COLO829 (cell line): ENCODE measurements around the gene CYLD.

Experiments
- DNase-seq: peaks from one replicate; pipeline ENCODE4 v3.0.0; 2012; ENCODE audit warnings: low spot score

CYLD gene

DNA sequence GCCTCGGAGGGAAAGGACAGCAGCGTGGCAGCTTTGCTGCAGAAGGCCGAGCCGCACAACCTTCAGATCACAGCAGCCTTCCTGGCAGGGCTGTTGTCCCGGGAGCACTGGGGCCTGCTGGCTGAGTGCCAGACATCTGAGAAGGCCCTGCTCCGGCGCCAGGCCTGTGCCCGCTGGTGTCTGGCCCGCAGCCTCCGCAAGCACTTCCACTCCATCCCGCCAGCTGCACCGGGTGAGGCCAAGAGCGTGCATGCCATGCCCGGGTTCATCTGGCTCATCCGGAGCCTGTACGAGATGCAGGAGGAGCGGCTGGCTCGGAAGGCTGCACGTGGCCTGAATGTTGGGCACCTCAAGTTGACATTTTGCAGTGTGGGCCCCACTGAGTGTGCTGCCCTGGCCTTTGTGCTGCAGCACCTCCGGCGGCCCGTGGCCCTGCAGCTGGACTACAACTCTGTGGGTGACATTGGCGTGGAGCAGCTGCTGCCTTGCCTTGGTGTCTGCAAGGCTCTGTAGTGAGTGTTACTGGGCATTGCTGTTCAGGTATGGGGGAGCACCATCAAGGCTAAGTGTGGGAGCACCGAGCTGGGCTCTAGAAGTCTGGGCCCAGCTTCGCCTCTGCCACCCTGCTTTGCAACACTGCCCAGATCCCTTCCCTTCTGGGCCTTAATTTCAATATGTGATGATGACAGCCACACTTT, 29.9 kb upstream of the CYLD start:
- no peak for DNase-seq

GRCh38 chr16:50712560-50712898, 29.4 kb upstream of the CYLD start:
- DNase-seq, result no peak

GRCh38 chr16:50712956-50713355, 28.9 kb upstream of the CYLD start:
- DNase-seq, result no peak

DNA sequence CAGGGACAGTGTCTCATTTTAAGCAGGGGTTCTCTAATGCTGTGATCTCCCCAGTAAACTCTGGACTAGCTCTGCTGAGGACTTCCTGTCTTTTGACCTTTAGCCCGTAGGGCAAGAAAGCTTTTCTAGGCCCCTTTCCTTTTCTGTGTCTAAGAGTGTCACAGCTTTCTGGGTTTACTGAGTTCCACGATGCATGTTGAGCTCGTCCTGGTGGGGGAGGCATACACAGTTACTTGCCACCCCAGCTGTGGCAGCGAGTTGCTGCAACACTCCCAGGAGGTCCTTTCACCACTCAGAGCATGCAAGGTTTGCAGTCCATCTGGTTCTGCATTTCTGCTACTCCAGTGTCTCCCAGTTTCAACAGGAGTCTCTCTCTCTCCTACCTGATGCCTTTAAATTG, 24.8 kb upstream of the CYLD start:
- no peak for DNase-seq

- no peak for DNase-seq
Measured at GRCh38 chr16:50717494-50717893, 24.4 kb upstream of the CYLD start.

DNA sequence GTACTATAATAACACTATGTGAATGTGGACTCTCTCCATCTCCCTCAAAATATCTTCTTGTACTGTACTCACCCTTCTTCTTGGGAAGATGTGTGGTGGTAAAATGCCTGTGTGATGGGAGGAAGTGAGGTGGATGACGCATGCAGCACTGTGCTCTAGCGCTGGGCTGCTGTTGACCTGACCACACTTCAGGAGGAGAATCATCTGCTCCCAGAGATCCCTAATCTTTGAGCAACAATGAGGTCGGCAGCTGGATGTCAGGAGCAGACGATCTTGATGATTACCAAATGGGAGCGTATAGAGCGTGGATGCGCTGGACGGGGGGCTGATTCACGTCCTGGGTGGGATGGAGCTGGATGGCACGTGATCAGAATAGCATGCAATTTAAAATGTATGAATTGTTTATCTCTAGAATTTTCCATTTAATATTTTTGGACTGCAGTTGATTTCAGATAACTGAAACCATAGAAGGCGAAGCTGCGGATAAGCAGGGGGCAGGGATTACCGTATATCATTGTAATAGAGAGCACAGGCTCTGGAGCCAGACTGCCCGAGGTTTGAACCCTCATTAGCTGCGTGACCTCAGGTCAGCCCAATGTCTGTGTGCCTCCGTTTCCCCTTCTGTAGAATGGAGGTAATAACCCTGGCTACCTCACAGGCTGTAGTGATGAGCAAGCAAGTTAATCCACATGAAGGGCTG, 23.7 kb upstream of the CYLD start:
- no peak for DNase-seq

DNA sequence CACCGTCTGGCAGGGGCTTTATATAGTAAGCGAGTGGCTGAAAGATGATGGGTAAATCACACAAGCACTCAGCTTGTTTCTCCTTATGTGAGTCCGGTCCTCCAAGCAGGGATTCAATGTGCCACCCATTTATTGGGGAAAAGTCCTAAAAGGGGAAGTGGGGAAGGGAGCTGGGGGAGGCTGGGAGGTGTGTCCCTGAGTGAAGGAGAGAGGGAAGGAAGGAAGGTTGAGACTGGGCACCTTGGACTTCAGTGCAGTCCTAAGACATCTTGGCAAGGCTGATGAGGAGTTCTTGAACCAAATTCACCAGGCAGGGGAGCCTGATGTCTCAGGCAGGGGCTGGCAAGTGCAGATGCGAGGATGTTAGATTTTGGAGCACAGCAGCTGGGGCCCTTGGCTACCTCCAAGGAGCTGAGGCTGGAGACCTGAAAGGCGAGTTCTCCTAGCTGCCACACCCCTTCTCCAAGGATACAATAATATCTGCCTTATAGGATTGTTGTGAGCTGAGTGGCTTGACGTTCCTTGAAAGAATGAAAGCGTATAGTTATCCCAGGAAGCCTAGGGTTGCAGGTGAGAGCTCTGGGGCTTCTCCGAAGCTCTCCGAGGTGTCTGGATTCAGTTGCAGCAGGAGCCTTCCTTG, 23.0 kb upstream of the CYLD start:
- DNase-seq, result no peak

DNA sequence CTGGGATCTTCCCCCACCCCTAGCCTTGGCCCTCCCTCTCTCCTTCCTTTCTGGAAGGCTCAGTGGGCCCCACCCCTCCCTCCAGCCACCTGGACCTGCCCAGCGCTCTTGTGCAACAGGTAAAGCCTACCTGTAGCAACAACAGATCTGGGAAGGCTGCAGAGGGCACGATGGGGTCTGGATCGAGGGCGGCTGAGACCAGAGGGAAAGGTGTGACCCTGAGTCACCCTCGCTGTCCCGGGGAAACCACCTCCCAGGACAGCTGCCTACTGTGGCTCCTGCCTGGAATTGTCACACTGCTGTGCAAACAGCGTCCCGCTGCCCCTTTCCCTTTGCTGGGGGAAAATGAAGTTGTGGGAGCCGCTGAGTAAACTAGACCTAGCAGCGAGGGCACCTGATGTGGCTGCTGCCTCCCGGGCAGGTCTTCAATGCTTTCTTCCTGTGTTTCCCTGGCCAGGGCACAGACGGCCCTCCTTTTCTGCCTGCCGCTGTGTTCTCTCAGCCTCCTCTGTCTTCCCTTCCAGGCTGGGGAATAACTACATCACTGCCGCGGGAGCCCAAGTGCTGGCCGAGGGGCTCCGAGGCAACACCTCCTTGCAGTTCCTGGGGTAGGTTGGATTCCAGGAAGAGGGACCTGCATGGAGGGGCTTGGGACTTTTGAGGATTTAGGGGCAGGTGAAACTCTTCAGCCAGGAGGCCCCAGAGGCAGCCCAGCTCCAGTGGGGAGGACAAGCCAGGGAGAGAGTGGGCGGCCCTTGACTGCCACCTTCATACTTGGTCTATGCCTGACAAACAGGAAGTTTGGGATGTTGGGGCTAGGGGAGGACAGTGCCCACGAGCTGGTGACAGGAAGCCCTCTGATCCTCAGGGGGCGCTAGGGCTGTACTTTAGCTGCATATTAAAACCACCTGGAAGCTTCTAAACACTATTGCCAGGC, 22.2 kb upstream of the CYLD start:
- DNase-seq, result no peak

DNA sequence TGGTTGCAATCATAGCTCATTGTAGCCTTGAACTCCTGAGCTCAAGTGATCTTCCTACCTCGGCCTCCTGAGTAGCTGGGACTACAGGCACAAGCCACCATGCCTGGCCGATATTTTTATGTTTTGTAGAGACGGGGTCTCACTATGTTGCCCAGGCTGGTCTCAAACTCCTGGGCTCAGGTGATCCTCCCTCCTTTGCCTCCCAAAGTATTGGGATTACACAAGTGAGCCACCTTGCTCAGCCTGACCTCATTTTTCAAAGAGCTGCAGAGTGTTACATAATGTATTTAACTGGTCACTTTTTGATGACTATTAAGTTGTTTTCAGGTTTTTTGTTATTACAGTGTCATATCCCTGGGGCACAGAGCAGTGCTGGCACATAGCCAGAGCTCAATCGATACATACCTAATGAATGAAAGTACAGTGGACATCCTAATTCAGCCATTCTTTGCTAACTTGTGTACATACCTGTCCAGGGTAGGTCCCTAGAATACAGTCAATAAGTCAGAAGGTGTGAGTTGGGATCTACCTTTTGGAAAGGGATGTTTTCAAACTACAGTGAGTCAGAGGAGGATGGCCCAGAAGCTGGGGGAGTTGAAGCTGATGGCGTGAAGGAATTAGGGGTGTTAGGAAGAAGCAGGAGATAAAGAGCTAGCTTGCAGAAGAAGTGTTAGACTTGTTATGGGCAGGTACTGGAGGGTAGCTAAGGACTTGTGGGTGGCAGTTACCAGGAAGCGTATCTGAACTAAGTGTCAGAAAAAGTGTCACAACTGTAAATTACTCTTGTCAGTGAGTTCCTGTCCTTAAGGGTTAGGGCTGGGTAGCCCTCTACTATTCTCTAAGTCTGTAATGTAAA, 20.1 kb upstream of the CYLD start:
- no peak for DNase-seq

DNA sequence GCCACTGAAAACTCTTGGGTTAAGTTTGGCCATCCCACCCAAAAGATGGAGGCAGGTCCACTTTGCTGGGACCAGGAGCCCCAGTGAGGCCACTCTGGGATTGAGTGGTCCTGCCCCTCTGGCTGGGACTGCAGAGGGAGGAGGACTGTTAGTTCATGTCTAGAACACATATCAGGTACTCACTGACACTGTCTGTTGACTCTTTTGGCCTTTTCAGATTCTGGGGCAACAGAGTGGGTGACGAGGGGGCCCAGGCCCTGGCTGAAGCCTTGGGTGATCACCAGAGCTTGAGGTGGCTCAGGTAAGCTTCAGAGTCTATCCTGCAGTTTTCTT, 19.5 kb upstream of the CYLD start:
- DNase-seq, result no peak

GRCh38 chr16:50722960-50723359, 18.9 kb upstream of the CYLD start:
- DNase-seq, result no peak

DNA sequence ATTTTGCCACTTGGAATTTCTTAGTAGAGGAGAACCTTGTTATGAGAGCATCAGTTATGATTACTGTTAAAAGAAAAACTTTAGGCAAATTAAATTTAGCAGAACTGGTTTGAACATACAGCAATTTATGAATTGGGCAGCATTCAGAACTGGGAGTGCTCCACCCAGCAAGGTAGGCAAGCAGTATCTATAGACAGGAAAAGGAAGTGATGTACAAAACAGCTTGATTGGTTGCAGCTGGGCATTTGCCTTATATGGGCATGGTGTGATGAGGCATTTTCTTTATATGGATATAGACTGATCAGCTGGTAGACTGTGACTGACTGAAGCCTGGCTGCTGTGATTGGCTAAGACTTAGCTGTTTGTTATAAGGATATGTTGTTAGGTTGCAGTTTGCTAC, 17.6 kb upstream of the CYLD start:
- DNase-seq, result no peak

DNA sequence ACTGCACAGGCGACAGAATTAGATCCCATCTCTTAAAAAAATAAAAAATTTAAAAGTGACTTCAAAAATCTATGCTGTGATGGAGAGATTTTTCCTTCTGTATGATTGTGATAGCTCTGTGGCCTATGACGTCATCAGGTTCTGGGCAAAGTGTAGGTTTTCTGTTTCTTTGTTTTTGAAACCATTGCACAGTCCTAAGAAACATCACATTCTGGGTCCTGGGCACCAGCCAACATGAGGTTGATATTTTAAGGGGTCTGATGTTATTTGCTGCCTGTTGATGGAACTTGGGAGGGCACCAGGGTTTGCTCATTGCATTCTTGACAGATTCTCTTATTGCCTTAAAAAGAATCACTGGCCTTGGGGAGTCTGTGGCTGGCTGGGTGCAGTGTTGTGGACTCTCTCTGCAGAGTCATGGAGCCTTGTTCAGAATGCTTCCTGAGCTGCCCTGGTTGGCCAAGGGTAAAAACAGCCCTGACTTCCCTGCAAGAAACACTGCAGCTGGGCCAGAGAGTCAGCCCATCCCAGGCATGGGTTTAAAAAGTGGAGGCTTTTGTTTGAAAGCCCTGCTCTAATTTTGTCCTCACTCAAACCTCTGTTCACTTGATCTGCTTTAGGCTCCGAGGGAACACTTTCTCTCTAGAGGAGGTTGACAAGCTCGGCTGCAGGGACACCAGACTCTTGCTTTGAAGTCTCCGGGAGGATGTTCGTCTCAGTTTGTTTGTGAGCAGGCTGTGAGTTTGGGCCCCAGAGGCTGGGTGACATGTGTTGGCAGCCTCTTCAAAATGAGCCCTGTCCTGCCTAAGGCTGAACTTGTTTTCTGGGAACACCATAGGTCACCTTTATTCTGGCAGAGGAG, 10.5 kb upstream of the CYLD start:
- no peak for DNase-seq

GRCh38 chr16:50731989-50732832, 9.7 kb upstream of the CYLD start:
- DNase-seq, result no peak

- DNase-seq, result no peak
Measured at GRCh38 chr16:50733468-50733867, 8.4 kb upstream of the CYLD start.

GRCh38 chr16:50735629-50736122, 6.2 kb upstream of the CYLD start:
- DNase-seq, result no peak

GRCh38 chr16:50736448-50736847, 5.4 kb upstream of the CYLD start:
- DNase-seq, result no peak

GRCh38 chr16:50737420-50737959, 4.4 kb upstream of the CYLD start:
- no peak for DNase-seq

DNA sequence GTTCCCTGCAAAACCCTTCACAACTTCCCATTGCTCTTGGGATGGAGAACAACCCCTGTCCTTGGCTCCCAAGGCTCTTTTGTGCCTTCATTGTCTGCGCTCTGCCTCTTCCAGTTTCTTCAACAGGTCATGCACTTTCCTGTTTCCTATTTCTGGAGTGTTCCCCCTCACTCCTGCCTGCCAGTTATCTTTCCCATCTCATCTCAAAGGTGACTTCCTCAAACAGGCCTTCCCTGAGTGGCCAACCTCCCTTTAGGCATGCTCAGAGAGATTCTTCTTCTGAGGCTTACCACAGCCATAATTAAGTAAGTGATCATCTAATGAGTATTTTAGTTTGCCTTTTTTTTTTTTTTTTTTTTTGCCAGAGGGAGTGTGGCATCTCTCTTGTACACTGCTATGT, 2.9 kb upstream of the CYLD start:
- no peak for DNase-seq
